GM21526 (cell line): Measurements from ENCODE around the gene YKT6.

Experiments
- ATAC-seq: cut with Tn5 transposase; IDR thresholded peaks from one replicate; pipeline ENCODE4 v1.9.1; 2021; ENCODE audit warnings: moderate library complexity; ENCODE audit not compliant: unreplicated experiment, low FRiP score

The YKT6 gene

GRCh38 chr7:44216521-44217222 lies 15.9 kb downstream of the YKT6 start:
- ATAC-seq = no peak

GRCh38 chr7:44217223-44217714 lies 16.5 kb downstream of the YKT6 start:
- ATAC-seq = no peak

GRCh38 chr7:44217852-44218402 lies 17.1 kb downstream of the YKT6 start:
- ATAC-seq = no peak

- ATAC-seq = no peak
These were observed 17.8 kb downstream of the YKT6 start for GRCh38 chr7:44218418-44219201.

- ATAC-seq = no peak
These were observed 18.7 kb downstream of the YKT6 start for GRCh38 chr7:44219371-44220045.

GRCh38 chr7:44220046-44220357 lies 19.2 kb downstream of the YKT6 start:
- ATAC-seq = no peak

- no peak for ATAC-seq
These were observed 19.8 kb downstream of the YKT6 start for GRCh38 chr7:44220358-44221112.

- no peak for ATAC-seq
These were observed 20.5 kb downstream of the YKT6 start for GRCh38 chr7:44221231-44221791.

- no peak for ATAC-seq
These were observed 21.3 kb downstream of the YKT6 start for GRCh38 chr7:44222074-44222473.

GRCh38 chr7:44222776-44223261 lies 22.0 kb downstream of the YKT6 start:
- no peak for ATAC-seq

GRCh38 chr7:44223362-44224079 lies 22.7 kb downstream of the YKT6 start:
- ATAC-seq = no peak

GRCh38 chr7:44224080-44224973 lies 23.5 kb downstream of the YKT6 start:
- ATAC-seq = no peak

GRCh38 chr7:44224974-44225565 lies 24.3 kb downstream of the YKT6 start:
- ATAC-seq = no peak

GRCh38 chr7:44225566-44226395 lies 25.0 kb downstream of the YKT6 start:
- ATAC-seq = no peak

GRCh38 chr7:44226396-44226753 lies 25.6 kb downstream of the YKT6 start:
- ATAC-seq = no peak

GRCh38 chr7:44227911-44228310 lies 27.1 kb downstream of the YKT6 start:
- ATAC-seq = no peak
